ENCODE measurements around the gene SAXO1.

- TF ChIP-seq, protein P1, sequence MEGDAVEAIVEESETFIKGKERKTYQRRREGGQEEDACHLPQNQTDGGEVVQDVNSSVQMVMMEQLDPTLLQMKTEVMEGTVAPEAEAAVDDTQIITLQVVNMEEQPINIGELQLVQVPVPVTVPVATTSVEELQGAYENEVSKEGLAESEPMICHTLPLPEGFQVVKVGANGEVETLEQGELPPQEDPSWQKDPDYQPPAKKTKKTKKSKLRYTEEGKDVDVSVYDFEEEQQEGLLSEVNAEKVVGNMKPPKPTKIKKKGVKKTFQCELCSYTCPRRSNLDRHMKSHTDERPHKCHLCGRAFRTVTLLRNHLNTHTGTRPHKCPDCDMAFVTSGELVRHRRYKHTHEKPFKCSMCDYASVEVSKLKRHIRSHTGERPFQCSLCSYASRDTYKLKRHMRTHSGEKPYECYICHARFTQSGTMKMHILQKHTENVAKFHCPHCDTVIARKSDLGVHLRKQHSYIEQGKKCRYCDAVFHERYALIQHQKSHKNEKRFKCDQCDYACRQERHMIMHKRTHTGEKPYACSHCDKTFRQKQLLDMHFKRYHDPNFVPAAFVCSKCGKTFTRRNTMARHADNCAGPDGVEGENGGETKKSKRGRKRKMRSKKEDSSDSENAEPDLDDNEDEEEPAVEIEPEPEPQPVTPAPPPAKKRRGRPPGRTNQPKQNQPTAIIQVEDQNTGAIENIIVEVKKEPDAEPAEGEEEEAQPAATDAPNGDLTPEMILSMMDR (IDR thresholded peaks at IDR 0.05; ENCODE audit: poor library complexity): no peak
- TF ChIP-seq EZH2 (IDR thresholded peaks at IDR 0.05; ENCODE audit: borderline replicate concordance): no peak
Observed at GRCh38 chr9:18972675-18973074, 60.3 kb downstream of the SAXO1 start.
